ENCODE results near the gene FNIP2. TPM values are rescaled to one million over a fixed set of nuclear protein-coding genes. Genes with fewer than 3 reads are reported as not detected.

The FNIP2 gene
- total and polyA plus RNA-seq, 9 of the 15 experiments (the other 6 are each of a cell fraction or from before 2014, with no cell fraction given), result 1.7 to 15.5 (median 8.3) TPM

DNA sequence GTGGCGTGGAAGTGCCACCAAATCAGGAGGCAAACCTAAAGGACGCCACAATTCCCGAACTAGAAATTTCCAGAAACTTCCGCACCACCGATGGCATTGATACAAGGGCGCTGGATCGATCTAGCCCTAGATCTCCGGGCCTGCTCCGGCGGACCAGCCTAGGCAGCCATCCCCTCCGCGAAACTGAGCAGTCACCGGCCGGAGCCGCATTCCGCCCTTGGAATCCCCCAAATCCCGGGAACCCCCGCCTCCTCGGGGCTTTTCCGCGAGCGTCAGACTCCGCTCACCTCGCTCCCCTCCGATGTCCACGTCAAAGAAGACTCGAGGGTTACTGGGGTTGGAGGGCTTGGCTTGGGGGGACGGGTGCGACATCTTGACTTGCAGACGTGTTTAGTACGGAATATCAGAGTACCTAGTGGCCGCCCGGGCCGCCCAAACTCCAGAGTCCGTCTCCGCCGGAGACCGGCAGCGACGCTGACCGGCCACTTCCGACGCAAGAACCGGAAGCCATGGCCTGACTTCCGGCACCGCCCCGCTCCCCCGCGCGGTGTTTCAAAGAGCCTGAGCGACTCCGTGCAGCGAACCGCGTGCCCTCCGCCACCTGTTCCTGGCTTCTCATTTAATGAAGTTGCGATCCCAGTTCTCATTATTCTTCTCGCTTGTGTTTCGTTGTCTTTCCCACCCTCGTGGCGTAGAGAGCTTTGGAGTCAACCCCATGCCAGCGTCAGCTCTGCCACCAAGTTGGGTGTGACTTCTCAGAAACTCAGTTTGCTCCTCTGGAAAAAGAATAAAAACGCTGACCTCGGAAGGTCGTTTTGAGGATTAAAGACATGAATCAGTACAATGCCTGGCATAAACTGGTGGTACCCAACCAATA lies 45.7 kb upstream of the FNIP2 start, which contains the start of gene PPID (continued):
- TF ChIP-seq ETV6 (IDR thresholded peaks at IDR 0.05; ENCODE audit: borderline replicate concordance in 1 of 2, low read depth in 2 of 2, low read length in 1 of 2) (peak; percentile 76 to 78; a peak in 2 of 4 replicates), ETV6 (CRISPR knock-in tag; IDR thresholded peaks at IDR 0.05; ENCODE audit: borderline replicate concordance) (no peak), SMAD4 (CRISPR knock-in tag; conservative IDR thresholded peaks at IDR 0.05) (no peak), HDAC2 (IDR thresholded peaks at IDR 0.05) (0 out of 2 replicates have a peak, but pooled peaks have one; percentile 47), EP400 (IDR thresholded peaks at IDR 0.05) (peak; percentile 95), ETS2 (tag; IDR thresholded peaks at IDR 0.05; ENCODE audit: borderline replicate concordance, poor library complexity, severe bottlenecking) (no peak), SPI1 (IDR thresholded peaks at IDR 0.05; ENCODE audit: borderline replicate concordance, low read depth, low read length) (no peak), ARID2 (IDR thresholded peaks at IDR 0.05) (no peak), NCOA6 (IDR thresholded peaks at IDR 0.05) (no peak), CBX3 (IDR thresholded peaks at IDR 0.05; ENCODE audit: borderline replicate concordance in 1 of 2, low read length in 2 of 2) (no peak; a peak in 2 of 3 replicates), TEAD1 (CRISPR knock-in tag; IDR thresholded peaks at IDR 0.05) (peak; percentile 10 to 56; a peak in 1 of 4 replicates), TAF7 (tag; IDR thresholded peaks at IDR 0.05) (0 out of 2 replicates have a peak, but pooled peaks have one; percentile 21), CBFA2T3 (IDR thresholded peaks at IDR 0.05) (no peak; the same call in 1 of the 2 replicates), HNRNPLL (IDR thresholded peaks at IDR 0.05; ENCODE audit: low read depth, low read length, poor library complexity, severe bottlenecking) (peak; percentile 86), TBL1XR1 (IDR thresholded peaks at IDR 0.05; ENCODE audit: low read length in 2 of 2) (peak in 1 of 2 experiments; percentile 38; a peak in 1 of 4 replicates), NR4A1 (CRISPR knock-in tag; IDR thresholded peaks at IDR 0.05) (no peak), NR4A1 (tag; IDR thresholded peaks at IDR 0.05) (no peak)
- TF ChIP-seq, protein P1, sequence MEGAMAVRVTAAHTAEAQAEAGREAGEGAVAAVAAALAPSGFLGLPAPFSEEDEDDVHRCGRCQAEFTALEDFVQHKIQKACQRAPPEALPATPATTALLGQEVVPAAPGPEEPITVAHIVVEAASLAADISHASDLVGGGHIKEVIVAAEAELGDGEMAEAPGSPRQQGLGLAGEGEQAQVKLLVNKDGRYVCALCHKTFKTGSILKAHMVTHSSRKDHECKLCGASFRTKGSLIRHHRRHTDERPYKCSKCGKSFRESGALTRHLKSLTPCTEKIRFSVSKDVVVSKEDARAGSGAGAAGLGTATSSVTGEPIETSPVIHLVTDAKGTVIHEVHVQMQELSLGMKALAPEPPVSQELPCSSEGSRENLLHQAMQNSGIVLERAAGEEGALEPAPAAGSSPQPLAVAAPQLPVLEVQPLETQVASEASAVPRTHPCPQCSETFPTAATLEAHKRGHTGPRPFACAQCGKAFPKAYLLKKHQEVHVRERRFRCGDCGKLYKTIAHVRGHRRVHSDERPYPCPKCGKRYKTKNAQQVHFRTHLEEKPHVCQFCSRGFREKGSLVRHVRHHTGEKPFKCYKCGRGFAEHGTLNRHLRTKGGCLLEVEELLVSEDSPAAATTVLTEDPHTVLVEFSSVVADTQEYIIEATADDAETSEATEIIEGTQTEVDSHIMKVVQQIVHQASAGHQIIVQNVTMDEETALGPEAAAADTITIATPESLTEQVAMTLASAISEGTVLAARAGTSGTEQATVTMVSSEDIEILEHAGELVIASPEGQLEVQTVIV (CRISPR knock-in tag; IDR thresholded peaks at IDR 0.05; ENCODE audit: borderline replicate concordance), result no peak
- TF ChIP-seq, protein P2, sequence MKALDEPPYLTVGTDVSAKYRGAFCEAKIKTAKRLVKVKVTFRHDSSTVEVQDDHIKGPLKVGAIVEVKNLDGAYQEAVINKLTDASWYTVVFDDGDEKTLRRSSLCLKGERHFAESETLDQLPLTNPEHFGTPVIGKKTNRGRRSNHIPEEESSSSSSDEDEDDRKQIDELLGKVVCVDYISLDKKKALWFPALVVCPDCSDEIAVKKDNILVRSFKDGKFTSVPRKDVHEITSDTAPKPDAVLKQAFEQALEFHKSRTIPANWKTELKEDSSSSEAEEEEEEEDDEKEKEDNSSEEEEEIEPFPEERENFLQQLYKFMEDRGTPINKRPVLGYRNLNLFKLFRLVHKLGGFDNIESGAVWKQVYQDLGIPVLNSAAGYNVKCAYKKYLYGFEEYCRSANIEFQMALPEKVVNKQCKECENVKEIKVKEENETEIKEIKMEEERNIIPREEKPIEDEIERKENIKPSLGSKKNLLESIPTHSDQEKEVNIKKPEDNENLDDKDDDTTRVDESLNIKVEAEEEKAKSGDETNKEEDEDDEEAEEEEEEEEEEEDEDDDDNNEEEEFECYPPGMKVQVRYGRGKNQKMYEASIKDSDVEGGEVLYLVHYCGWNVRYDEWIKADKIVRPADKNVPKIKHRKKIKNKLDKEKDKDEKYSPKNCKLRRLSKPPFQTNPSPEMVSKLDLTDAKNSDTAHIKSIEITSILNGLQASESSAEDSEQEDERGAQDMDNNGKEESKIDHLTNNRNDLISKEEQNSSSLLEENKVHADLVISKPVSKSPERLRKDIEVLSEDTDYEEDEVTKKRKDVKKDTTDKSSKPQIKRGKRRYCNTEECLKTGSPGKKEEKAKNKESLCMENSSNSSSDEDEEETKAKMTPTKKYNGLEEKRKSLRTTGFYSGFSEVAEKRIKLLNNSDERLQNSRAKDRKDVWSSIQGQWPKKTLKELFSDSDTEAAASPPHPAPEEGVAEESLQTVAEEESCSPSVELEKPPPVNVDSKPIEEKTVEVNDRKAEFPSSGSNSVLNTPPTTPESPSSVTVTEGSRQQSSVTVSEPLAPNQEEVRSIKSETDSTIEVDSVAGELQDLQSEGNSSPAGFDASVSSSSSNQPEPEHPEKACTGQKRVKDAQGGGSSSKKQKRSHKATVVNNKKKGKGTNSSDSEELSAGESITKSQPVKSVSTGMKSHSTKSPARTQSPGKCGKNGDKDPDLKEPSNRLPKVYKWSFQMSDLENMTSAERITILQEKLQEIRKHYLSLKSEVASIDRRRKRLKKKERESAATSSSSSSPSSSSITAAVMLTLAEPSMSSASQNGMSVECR (CRISPR knock-in tag; IDR thresholded peaks at IDR 0.05), result no peak; the same call in none of the 2 replicates
- TF ChIP-seq, protein P3, sequence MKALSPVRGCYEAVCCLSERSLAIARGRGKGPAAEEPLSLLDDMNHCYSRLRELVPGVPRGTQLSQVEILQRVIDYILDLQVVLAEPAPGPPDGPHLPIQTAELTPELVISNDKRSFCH (CRISPR knock-in tag; IDR thresholded peaks at IDR 0.05), result no peak
- TF ChIP-seq, protein P3 (tag; IDR thresholded peaks at IDR 0.05), result no peak

All from K562 (cell line).